GM21526 (cell line): Measurements from ENCODE around the gene SFXN5.
"Not testable (repeated sequence)": the region's sequence is repeated elsewhere in the genome, so short reads cannot be mapped to it uniquely, and the experiment has no call there.

Experiments used
- ATAC-seq: cut with Tn5 transposase; IDR thresholded peaks from one replicate; pipeline ENCODE4 v1.9.1; 2021; ENCODE audit warnings: moderate library complexity; ENCODE audit not compliant: unreplicated experiment, low FRiP score

SFXN5 gene

GRCh38 chr2:72914589-72915319, 156.8 kb downstream of the SFXN5 start:
- no peak for ATAC-seq

GRCh38 chr2:72914206-72914559, 157.3 kb downstream of the SFXN5 start:
- no peak for ATAC-seq

- no peak for ATAC-seq
Measured at GRCh38 chr2:72913486-72914205, 157.9 kb downstream of the SFXN5 start.

- no peak for ATAC-seq
Measured at GRCh38 chr2:72911256-72911655, 160.3 kb downstream of the SFXN5 start.

DNA sequence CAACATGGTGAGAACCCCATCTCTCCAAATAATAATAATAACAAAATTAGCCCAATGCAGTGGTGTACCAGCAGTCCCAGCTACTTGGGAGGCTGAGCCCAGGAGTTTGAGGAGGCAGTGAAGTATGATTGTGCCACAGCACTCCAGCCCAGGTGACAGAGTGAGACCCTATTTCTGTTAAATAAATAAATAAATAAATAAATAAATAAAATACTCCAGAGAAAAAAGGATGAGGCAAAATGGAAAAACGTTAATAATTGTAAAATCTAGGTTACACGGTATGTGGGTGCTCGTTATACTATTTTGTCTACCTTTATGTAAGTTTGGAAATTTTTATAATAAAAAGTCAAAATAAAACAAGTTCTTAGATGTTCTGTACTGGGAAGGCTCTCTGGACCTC, 162.8 kb downstream of the SFXN5 start:
- ATAC-seq, result no peak

DNA sequence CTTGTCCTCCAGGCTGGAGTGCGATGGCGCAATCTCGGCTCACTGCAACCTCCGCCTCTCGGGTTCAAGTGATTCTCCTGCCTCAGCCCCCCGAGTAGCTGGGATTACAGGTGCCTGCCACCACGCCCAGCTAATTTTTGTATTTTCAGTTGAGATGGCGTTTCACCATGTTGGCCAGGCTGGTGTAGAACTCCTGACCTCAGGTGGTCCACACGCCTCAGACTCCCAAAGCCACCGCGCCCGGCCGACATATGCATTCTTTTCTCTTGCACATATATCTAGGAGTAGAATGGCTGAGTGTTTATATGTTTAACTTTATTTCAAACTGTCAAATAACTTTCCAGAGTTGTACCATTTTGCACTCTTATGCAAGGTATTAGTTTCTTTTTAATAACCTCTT, 164.1 kb downstream of the SFXN5 start:
- ATAC-seq, result not testable (repeated sequence)

- no peak for ATAC-seq
Measured at GRCh38 chr2:72901426-72901825, 170.1 kb downstream of the SFXN5 start.

DNA sequence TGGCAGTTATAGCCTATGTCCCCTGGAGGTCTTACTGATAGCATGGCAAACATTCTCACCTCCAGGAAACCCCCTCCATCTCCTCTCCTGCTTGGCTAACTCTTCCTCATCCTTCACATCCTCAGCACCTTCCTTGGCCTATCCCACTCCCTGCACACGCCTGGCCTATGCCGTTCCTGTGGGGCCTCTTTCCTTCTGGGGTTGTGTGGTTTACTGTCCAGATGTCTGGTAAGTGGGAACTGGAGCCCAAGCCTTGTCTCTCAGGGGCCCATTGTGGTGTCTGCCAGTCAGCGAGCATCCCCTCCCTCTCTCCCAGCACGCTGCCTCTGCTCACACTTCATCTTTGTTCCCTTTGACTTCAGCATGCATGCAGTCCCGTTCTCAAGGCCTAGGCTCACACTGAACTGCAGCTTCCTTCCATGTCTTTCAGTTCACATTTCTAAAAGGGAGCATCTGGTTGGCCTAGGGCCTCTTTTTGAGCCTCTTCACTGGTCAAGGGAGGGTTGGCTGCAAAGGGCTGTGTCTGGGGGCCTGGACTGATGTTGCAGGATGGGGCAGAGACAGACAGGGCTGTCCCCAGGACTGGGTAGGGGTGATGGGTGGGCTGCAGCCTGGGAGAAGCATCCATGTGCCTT, 171.2 kb downstream of the SFXN5 start:
- ATAC-seq, result no peak

DNA sequence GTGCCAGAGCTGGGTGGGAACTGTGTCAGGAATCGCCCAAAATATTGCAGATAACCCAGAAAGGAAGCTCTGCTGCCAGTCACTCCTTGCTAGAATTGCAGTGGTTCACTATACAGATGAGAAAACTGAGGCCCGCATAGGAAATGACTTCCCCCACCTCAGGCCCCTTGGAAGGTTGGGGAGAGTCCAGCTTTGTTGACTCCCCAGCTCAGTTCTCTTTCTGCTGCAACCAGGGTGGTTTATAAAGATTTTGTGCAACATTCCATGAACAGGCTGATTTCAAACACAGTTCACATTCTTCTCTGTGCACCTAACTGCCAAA, 173.0 kb downstream of the SFXN5 start:
- no peak for ATAC-seq

GRCh38 chr2:72897785-72898584, 173.5 kb downstream of the SFXN5 start:
- no peak for ATAC-seq

DNA sequence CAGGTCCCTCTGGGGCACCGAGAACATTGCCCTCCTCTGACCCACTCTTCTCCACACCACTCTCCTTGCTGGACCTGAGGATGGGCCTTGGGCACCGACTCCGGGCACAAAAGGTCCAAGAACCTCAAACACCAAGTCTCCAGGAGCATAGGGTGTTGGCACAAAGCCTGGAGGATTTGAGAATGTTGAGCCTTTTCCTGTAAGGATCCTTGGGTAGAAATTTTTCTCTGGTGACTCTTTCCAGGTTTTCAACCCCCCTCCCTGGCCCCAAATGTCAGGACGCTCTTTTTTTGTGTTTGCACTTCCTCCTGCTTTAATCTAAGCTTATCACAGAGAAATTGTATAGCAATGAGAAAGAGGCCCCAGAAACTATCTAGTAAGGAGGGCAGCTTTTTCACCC, 175.1 kb downstream of the SFXN5 start:
- ATAC-seq, result no peak

DNA sequence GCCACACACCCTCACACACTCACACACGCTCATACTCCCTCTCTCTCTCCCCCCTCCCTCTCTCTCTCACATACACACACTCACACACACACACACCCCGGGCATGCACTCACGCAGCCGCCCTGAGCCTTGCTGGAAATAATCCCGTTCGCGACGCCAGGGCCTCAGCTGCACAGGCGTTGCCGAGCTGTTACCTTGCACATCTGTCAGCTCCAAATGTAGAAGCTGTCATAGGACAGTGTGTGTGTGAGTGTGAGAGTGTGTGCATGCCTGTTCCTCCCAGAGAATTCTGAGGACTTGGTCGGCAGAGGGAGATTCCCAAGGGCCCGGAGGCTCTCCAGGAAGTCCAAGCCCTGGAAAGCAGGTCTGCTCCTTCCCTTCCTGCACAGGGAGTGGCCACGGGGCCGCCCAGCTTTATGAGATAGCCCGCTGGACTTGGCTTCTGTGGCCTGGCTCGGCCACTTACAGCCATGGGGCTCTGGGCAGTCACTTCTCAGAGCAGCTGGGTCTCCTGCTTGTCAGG, 175.7 kb downstream of the SFXN5 start:
- no peak for ATAC-seq

- no peak for ATAC-seq
Measured at GRCh38 chr2:72895154-72895553, 176.4 kb downstream of the SFXN5 start.

GRCh38 chr2:72894514-72894913, 177.0 kb downstream of the SFXN5 start:
- ATAC-seq, result no peak

DNA sequence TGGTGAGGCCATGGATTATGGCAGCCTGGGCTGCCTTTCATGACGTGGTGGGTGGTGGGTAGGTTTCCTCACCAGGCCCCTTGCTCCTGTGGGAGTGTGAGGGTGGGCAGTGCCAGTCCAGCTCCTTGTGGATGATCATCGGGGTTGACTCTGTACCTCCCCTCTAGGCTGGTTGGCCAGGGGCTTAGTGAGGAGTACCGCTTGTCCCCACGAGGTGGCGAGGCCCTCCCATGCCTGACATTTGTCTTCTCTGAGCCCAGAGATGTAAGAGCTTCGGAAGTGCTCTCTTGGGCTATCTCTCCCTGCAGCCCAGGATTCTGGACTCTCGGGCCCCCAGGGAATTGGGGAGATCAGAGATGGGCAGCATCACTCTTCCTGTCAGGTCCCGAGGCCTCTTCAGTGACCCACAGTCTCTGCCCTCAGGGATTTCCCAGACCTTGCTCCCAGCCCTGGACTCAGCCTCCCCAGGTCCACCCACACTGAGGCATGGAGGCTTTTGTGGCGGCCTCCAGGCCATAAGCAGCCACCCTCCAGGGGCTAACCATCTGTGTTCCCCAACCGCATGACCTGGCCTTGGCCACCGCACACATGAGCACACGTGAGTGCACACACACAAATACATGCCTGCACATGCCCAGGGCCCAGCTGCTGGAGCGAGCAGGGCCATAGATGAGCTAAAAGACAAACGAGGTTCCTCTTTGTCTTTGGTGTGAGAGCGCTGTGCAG, 177.8 kb downstream of the SFXN5 start:
- peak; percentile 66 for ATAC-seq

DNA sequence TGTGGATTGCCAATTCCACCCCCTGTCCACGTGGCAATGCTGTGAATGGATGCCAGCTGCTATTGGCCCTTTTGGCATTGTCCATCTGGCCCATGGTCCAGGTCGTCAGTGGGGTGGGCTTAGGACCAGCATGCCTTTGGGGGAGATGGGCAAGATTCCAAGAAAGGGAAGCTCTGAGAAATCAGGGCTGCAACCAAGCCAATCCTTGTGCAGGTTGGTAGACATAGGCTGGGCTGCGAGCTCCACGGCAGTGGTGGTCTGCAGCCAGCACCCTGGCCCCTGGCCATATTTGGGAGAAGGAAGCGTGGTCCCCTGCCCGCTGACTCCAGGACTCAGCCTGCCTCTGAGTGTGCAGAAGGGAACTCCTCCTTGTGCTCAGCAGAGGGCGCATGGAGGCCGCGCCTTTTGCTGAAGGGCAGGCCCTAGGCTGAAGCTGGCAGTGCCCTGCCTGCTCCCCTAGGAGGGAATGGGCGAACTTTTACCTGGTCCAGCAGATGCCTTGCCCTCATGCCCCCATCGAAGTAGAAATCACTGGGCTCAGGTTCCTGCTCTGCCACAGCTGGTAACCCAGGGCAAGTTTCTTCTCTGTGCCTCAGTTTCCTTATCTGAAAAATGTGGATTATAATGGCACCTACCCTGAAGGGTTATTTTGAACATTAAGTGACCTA, 178.9 kb downstream of the SFXN5 start:
- ATAC-seq, result peak; percentile 70
